Body of pancreas (tissue), 4 donors: Measurements from ENCODE around the gene CCL13. TPM values are rescaled to one million over a fixed set of nuclear protein-coding genes. Genes with fewer than 3 reads are reported as not detected.

Source experiments
- ATAC-seq: fragments of 150-250 bp; one replicate; pipeline ENCODE4 v1.9.1; 2016
- DNase-seq, 4 donors: peaks; one replicate each; pipeline ENCODE4 v3.0.0-alpha.2; 2019
- H3K27ac ChIP-seq, 4 donors: fragments of 200-600 bp; sonication (generic); 1 replicate in 3 of 4; 2 replicates in 1 of 4; pipeline versions ENCODE4 v1.5.1 to v1.6.1; 2016 to 2019; ENCODE audit warnings: mild to moderate bottlenecking in 1 of 4, mixed read lengths in 1 of 4, moderate library complexity in 1 of 4
- H3K27me3 ChIP-seq, 2 donors: fragments of 200-600 bp; sonication (generic); one replicate each; pipeline ENCODE4 v1.6.0; 2016; ENCODE audit warnings: mild to moderate bottlenecking in 1 of 2
- H3K36me3 ChIP-seq, 2 donors: fragments of 200-600 bp; sonication (generic); replicated peaks in 1 of 2; 2 replicates each; pipeline ENCODE4 v1.5.1; 2016; ENCODE audit warnings: low read depth in 2 of 2; ENCODE audit not compliant: insufficient read depth in 1 of 2
- H3K4me1 ChIP-seq: fragments of 200-600 bp; sonication (generic); one replicate; pipeline ENCODE4 v1.6.0; 2016
- H3K4me3 ChIP-seq, 2 donors: fragments of 200-600 bp; sonication (generic); 1 replicate in 1 of 2; 2 replicates in 1 of 2; pipeline ENCODE4 v1.5.1; 2016 to 2019
- H3K9me3 ChIP-seq, 3 donors: fragments of 200-600 bp; sonication (generic); 1 replicate in 2 of 3; 2 replicates in 1 of 3; pipeline ENCODE4 v1.5.1; 2016
- POLR2A ChIP-seq, 3 donors: fragments of 450-650 bp; IDR thresholded peaks; one replicate each; pipeline ENCODE4 v1.6.1; 2016; ENCODE audit warnings: antibody characterized with exemption in 3 of 3, mild to moderate bottlenecking in 2 of 3
- WGBS, 2 donors: methylation state at CpG; one replicate each; pipeline ENCODE4 v1.1.5; 2017; 5-methylcytosine and 5-hydroxymethylcytosine counted together
- intact Hi-C: fragments of 100-400 bp; cut with DNase I; formaldehyde crosslinking; loops from one replicate; pipeline ENCODE4 v1.15.1; 2023
- total RNA-seq, 2 donors: library from RNA; depleted of rRNA; stranded (reverse); fragments of >200 nt; gene quantifications; one replicate each; pipeline ENCODE4 v1.1.0, GENCODE V29; 2016
- TF ChIP-seq, protein P1 (sequence below), 7 experiments: fragments of 450-650 bp in 4 of 7; fragments of 200-600 bp in 3 of 7; sonication (generic) in 3 of 7; IDR thresholded peaks; one replicate each; pipeline ENCODE4 v1.5.1; 2016 to 2019; ENCODE audit warnings: antibody characterized with exemption in 7 of 7

The CCL13 gene
- total RNA-seq, 2 donors from 2014 or later = not detected

DNA sequence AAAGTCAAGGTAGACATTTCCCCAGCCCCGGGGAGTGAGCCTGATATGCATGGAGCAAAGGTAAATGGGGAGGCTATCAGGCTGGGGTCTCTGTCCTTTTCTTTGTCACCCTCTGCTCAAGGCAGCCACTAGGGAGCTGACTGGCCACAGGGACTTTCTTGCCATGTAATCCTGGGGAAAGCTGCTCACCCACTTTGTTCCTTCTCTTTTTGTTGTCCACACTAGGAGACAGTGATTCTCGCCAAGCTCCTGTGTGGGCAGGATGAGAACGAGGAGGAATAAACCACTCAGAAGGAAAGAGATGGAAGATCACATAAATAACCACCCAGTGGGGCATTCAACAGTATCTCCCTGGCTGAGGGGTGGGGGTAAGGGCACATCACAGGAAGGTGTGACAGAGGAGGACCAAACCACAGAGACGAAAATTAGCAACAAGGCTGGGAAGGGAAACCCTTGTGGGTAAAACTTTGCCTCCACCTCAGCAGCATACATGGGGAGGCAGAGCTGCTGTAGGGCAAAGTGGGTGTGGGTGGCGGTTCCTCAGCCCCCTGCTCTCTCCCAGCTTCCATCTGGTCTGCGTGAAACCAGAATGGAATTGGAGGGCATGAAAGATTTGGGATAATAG is 33.0 kb downstream of the CCL13 start:
- no peaks in the 10 kb centered on the region for H3K4me1 ChIP-seq
- intact Hi-C loops = no loop called here
- TF ChIP-seq POLR2A (IDR thresholded peaks at IDR 0.05) = no peak
- TF ChIP-seq, protein P1, sequence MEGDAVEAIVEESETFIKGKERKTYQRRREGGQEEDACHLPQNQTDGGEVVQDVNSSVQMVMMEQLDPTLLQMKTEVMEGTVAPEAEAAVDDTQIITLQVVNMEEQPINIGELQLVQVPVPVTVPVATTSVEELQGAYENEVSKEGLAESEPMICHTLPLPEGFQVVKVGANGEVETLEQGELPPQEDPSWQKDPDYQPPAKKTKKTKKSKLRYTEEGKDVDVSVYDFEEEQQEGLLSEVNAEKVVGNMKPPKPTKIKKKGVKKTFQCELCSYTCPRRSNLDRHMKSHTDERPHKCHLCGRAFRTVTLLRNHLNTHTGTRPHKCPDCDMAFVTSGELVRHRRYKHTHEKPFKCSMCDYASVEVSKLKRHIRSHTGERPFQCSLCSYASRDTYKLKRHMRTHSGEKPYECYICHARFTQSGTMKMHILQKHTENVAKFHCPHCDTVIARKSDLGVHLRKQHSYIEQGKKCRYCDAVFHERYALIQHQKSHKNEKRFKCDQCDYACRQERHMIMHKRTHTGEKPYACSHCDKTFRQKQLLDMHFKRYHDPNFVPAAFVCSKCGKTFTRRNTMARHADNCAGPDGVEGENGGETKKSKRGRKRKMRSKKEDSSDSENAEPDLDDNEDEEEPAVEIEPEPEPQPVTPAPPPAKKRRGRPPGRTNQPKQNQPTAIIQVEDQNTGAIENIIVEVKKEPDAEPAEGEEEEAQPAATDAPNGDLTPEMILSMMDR (IDR thresholded peaks at IDR 0.05) = no peak
- 37 to 45% methylated on average over 6 of the region's 6 CpGs for WGBS, 2 donors
- ATAC-seq (no peak), DNase-seq (no peak)
- no peak overlapping the region for H3K27ac ChIP-seq
- H3K36me3 ChIP-seq = no peaks in the 10 kb centered on the region
- H3K4me3 ChIP-seq = no peak overlapping the region
- H3K27me3 ChIP-seq = no peaks in the 10 kb centered on the region
- no peaks in the 10 kb centered on the region for H3K9me3 ChIP-seq

DNA sequence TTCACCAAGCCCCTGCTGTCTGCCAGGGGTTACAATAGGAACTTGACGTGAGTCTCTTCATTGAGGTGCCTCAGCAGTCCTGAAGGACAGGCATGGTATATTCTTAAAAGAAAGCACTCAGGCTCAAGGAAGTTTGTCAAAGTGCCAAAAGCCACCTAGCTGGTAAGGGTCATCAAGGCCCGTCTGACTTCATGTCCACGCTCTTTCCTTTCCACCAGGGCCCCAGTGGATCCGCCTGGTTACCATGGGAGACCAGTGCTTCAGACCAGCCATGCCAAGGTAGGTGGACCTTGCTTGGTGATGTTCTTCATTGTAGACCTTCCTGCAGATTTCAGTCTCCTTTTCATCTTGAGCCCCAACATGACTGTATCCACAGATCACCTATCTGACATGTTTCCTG is 34.4 kb downstream of the CCL13 start:
- intact Hi-C loops = no loop called here
- WGBS, 2 donors = 58 to 90% methylated on average over 4 of the region's 4 CpGs
- ATAC-seq = no peak
- H3K9me3 ChIP-seq = no peaks in the 10 kb centered on the region
- H3K4me3 ChIP-seq = no peak overlapping the region
- no peak for DNase-seq
- no peak overlapping the region for H3K27ac ChIP-seq
- no peaks in the 10 kb centered on the region for H3K27me3 ChIP-seq
- no peaks in the 10 kb centered on the region for H3K36me3 ChIP-seq
- TF ChIP-seq POLR2A (IDR thresholded peaks at IDR 0.05) = no peak
- TF ChIP-seq, protein P1 (IDR thresholded peaks at IDR 0.05) = no peak
- no peaks in the 10 kb centered on the region for H3K4me1 ChIP-seq

DNA sequence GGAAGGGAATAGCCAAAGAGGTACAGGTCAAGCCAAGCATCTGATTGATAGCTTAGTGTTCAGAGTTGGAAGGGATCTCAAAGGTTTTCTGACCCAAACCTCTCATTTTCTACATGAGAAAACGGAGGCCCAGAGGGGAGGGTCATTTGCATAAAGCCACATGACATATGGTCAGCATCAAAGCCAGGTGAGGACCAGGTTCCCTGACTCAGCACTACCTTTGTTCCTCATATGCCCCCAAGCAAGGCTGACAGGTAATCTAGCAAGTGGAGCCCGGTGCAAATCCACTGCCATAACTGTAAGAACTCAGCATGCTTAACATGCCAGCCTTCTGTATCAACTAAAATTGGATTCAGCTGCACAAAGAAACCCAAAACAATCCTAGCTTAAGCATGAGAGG is 35.0 kb downstream of the CCL13 start:
- no peaks in the 10 kb centered on the region for H3K36me3 ChIP-seq
- ATAC-seq (no peak), DNase-seq (no peak)
- no peaks in the 10 kb centered on the region for H3K9me3 ChIP-seq
- H3K4me1 ChIP-seq = no peaks in the 10 kb centered on the region
- TF ChIP-seq, protein P1 (IDR thresholded peaks at IDR 0.05) = no peak
- TF ChIP-seq POLR2A (IDR thresholded peaks at IDR 0.05) = no peak
- WGBS, 2 donors = 49 to 59% methylated on average over 2 of the region's 2 CpGs
- no peak overlapping the region for H3K27ac ChIP-seq
- intact Hi-C loops = no loop called here
- no peak overlapping the region for H3K4me3 ChIP-seq
- H3K27me3 ChIP-seq = no peaks in the 10 kb centered on the region

DNA sequence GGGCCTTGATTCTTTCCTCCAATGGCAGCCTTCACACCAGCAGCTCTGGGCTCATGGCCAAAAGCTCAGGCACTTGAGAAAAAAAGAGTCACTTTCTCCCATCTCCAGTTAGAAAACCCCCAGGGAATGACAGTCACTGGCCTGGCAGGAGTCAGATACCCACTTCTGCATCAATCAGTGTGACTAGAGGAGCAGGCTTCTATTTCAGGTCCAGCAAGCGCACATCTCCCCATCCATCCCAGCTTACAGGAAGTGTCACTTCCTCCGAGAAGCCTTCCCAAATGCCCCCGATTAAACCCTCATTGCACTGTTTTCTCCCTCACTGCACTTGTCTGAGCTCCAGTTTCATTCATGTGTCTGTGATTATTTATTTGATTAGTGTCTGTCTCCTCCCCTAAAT is 37.1 kb downstream of the CCL13 start:
- TF ChIP-seq, protein P1 (IDR thresholded peaks at IDR 0.05) = no peak
- TF ChIP-seq POLR2A (IDR thresholded peaks at IDR 0.05) = no peak
- no peak overlapping the region for H3K4me3 ChIP-seq
- no peaks in the 10 kb centered on the region for H3K4me1 ChIP-seq
- no peaks in the 10 kb centered on the region for H3K36me3 ChIP-seq
- intact Hi-C loops = no loop called here
- ATAC-seq (no peak), DNase-seq (no peak)
- no peaks in the 10 kb centered on the region for H3K9me3 ChIP-seq
- H3K27me3 ChIP-seq = no peaks in the 10 kb centered on the region
- no peak overlapping the region for H3K27ac ChIP-seq
- WGBS, 2 donors = 79 to 88% methylated on average over 3 of the region's 3 CpGs

DNA sequence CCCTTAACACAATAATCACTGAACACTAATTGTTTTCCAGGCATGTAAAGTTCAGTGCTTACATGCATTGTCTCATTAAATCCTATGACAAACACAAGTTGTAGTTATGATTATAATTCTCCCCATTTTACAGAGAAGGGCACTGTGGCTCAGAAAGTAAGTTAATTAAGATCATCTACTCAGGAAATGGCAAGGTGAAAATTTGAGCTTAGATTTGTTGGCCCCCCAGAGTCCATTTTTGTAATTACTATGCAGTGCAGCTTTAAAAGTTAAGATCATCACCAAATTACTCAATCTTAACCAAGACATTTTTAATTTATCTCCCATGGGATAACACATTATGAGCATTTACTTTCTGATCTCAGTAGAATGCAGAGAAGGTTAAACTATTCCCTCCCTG is 41.0 kb downstream of the CCL13 start:
- no peak for ATAC-seq
- Histone ChIP-seq H3K27ac (no peak overlapping the region), H3K9me3 (no peaks in the 10 kb centered on the region), H3K36me3 (no peaks in the 10 kb centered on the region), H3K4me3 (no peak overlapping the region), H3K4me1 (no peaks in the 10 kb centered on the region), H3K27me3 (no peaks in the 10 kb centered on the region)
- intact Hi-C loops = no loop called here
- TF ChIP-seq POLR2A (IDR thresholded peaks at IDR 0.05) = no peak
- TF ChIP-seq, protein P1 (IDR thresholded peaks at IDR 0.05) = no peak
- DNase-seq = no peak
